ENCODE results near the gene KLHDC7B. TPM values are rescaled to one million over a fixed set of nuclear protein-coding genes. Genes with fewer than 3 reads are reported as not detected.

The KLHDC7B gene
- total and polyA plus RNA-seq, 2 of the 13 experiments (the other 11 are each of a cell fraction or from before 2014, with no cell fraction given) = 0.11 TPM; not detected in 1

DNA sequence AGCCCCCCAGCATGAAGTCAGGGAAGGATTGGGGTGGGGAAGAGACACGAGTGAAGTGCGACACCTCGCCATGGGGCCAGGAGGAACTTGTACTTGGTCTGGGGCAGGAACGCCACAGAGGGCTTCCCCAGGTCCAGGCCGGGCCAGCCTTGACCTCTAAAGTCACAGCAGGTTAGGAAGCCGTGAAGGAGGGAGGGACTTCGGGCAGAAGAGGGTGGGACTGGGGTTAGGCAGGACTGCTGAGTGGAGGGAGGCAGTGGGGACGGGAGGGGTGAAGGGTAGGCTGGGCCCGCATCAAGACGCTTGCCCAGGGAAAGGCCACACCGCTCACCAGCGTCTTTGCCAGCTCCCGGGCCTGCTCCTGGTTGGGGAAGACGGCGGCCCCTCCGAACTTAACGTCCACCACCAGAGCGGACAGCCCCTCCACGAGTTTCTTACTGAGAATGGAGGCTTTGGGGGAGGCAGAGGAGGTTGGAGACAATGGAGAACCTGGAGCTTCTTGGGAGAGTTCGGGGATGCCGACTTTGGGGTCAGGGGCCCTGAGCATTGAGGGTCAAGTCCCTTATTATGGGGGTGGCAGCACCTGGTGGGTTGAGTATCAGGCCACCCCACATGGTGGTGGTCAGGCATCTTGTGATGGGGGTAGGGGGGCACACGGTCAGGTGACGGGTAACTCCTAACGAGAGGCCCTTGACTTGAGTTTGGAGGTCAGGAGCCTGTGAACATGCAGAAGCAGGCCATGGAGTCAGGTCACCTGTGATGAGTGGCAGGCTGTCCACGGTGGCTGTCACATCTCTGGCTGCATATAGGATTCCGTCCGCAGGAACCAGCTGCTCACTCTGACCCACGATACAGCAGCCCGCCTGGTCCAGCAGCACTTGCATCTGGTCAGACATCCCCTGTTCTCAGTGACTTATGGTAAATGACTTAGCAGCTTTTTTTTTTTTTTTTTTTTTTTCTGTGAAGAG is 18.6 kb upstream of the KLHDC7B start (continued):
- peak; percentile 50; the same call in 1 of the 2 replicates for TF ChIP-seq ZNF761 (CRISPR knock-in tag; conservative IDR thresholded peaks at IDR 0.05)
- TF ChIP-seq ZNF775 (CRISPR knock-in tag; IDR thresholded peaks at IDR 0.05; ENCODE audit: borderline replicate concordance) = no peak
- TF ChIP-seq ZFP62 (CRISPR knock-in tag; IDR thresholded peaks at IDR 0.05) = no peak
- TF ChIP-seq MEIS2 (CRISPR knock-in tag; IDR thresholded peaks at IDR 0.05) = no peak
- TF ChIP-seq AKAP8 (CRISPR knock-in tag; IDR thresholded peaks at IDR 0.05) = peak; percentile 97
- peak; percentile 34 for TF ChIP-seq RBM22 (optimal IDR thresholded peaks at IDR 0.05; ENCODE audit: low read length)
- TF ChIP-seq, protein P1, sequence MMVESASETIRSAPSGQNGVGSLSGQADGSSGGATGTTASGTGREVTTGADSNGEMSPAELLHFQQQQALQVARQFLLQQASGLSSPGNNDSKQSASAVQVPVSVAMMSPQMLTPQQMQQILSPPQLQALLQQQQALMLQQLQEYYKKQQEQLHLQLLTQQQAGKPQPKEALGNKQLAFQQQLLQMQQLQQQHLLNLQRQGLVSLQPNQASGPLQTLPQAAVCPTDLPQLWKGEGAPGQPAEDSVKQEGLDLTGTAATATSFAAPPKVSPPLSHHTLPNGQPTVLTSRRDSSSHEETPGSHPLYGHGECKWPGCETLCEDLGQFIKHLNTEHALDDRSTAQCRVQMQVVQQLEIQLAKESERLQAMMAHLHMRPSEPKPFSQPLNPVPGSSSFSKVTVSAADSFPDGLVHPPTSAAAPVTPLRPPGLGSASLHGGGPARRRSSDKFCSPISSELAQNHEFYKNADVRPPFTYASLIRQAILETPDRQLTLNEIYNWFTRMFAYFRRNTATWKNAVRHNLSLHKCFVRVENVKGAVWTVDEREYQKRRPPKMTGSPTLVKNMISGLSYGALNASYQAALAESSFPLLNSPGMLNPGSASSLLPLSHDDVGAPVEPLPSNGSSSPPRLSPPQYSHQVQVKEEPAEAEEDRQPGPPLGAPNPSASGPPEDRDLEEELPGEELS (CRISPR knock-in tag; IDR thresholded peaks at IDR 0.05) = no peak; the same call in 1 of the 2 replicates
- no peak for TF ChIP-seq NFIC (IDR thresholded peaks at IDR 0.05; ENCODE audit: low read length)
- 0 out of 2 replicates have a peak, but pooled peaks have one; percentile 15 for TF ChIP-seq ELF3 (CRISPR knock-in tag; IDR thresholded peaks at IDR 0.05)
- TF ChIP-seq ZFP36L2 (CRISPR knock-in tag; IDR thresholded peaks at IDR 0.05) = no peak
- 0 out of 2 replicates have a peak, but pooled peaks have one; percentile 12 for TF ChIP-seq ZNF362 (CRISPR knock-in tag; IDR thresholded peaks at IDR 0.05; ENCODE audit: borderline replicate concordance)
- TF ChIP-seq MAFG (CRISPR knock-in tag; IDR thresholded peaks at IDR 0.05) = no peak
- TF ChIP-seq, protein P2, sequence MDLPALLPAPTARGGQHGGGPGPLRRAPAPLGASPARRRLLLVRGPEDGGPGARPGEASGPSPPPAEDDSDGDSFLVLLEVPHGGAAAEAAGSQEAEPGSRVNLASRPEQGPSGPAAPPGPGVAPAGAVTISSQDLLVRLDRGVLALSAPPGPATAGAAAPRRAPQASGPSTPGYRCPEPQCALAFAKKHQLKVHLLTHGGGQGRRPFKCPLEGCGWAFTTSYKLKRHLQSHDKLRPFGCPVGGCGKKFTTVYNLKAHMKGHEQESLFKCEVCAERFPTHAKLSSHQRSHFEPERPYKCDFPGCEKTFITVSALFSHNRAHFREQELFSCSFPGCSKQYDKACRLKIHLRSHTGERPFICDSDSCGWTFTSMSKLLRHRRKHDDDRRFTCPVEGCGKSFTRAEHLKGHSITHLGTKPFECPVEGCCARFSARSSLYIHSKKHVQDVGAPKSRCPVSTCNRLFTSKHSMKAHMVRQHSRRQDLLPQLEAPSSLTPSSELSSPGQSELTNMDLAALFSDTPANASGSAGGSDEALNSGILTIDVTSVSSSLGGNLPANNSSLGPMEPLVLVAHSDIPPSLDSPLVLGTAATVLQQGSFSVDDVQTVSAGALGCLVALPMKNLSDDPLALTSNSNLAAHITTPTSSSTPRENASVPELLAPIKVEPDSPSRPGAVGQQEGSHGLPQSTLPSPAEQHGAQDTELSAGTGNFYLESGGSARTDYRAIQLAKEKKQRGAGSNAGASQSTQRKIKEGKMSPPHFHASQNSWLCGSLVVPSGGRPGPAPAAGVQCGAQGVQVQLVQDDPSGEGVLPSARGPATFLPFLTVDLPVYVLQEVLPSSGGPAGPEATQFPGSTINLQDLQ (CRISPR knock-in tag; IDR thresholded peaks at IDR 0.05) = no peak
- no peak for TF ChIP-seq SNAI1 (CRISPR knock-in tag; IDR thresholded peaks at IDR 0.05; ENCODE audit: borderline replicate concordance)
- TF ChIP-seq, protein P3, sequence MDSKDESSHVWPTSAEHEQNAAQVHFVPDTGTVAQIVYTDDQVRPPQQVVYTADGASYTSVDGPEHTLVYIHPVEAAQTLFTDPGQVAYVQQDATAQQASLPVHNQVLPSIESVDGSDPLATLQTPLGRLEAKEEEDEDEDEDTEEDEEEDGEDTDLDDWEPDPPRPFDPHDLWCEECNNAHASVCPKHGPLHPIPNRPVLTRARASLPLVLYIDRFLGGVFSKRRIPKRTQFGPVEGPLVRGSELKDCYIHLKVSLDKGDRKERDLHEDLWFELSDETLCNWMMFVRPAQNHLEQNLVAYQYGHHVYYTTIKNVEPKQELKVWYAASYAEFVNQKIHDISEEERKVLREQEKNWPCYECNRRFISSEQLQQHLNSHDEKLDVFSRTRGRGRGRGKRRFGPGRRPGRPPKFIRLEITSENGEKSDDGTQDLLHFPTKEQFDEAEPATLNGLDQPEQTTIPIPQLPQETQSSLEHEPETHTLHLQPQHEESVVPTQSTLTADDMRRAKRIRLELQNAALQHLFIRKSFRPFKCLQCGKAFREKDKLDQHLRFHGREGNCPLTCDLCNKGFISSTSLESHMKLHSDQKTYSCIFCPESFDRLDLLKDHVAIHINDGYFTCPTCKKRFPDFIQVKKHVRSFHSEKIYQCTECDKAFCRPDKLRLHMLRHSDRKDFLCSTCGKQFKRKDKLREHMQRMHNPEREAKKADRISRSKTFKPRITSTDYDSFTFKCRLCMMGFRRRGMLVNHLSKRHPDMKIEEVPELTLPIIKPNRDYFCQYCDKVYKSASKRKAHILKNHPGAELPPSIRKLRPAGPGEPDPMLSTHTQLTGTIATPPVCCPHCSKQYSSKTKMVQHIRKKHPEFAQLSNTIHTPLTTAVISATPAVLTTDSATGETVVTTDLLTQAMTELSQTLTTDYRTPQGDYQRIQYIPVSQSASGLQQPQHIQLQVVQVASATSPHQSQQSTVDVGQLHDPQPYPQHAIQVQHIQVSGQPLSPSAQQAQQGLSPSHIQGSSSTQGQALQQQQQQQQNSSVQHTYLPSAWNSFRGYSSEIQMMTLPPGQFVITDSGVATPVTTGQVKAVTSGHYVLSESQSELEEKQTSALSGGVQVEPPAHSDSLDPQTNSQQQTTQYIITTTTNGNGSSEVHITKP (CRISPR knock-in tag; IDR thresholded peaks at IDR 0.05; ENCODE audit: low read depth) = no peak
- TF ChIP-seq ZNF589 (CRISPR knock-in tag; conservative IDR thresholded peaks at IDR 0.05) = 0 out of 2 replicates have a peak, but pooled peaks have one; percentile 3
- no peak for TF ChIP-seq CCAR2 (optimal IDR thresholded peaks at IDR 0.05; ENCODE audit: low read depth, low read length)
